Measurements from ENCODE around the gene C1GALT1C1.
"Not testable (repeated sequence)": the region's sequence is repeated elsewhere in the genome, so short reads cannot be mapped to it uniquely, and the experiment has no call there.

The C1GALT1C1 gene

GRCh38 chrX:120672389-120672788 lies 42.5 kb upstream of the C1GALT1C1 start:
- no peak for DNase-seq (ENCODE audit: low read depth in 1 of 2, low spot score in 1 of 2)
- Histone ChIP-seq H3K27me3 (ENCODE audit: insufficient read depth, poor library complexity, severe bottlenecking) (no peaks in the 10 kb centered on the region), H3K4me3 (replicated peaks; ENCODE audit: insufficient read depth, low read length) (no peak overlapping the region), H3K27ac (replicated peaks) (no peak overlapping the region)
- TF ChIP-seq, protein P1, sequence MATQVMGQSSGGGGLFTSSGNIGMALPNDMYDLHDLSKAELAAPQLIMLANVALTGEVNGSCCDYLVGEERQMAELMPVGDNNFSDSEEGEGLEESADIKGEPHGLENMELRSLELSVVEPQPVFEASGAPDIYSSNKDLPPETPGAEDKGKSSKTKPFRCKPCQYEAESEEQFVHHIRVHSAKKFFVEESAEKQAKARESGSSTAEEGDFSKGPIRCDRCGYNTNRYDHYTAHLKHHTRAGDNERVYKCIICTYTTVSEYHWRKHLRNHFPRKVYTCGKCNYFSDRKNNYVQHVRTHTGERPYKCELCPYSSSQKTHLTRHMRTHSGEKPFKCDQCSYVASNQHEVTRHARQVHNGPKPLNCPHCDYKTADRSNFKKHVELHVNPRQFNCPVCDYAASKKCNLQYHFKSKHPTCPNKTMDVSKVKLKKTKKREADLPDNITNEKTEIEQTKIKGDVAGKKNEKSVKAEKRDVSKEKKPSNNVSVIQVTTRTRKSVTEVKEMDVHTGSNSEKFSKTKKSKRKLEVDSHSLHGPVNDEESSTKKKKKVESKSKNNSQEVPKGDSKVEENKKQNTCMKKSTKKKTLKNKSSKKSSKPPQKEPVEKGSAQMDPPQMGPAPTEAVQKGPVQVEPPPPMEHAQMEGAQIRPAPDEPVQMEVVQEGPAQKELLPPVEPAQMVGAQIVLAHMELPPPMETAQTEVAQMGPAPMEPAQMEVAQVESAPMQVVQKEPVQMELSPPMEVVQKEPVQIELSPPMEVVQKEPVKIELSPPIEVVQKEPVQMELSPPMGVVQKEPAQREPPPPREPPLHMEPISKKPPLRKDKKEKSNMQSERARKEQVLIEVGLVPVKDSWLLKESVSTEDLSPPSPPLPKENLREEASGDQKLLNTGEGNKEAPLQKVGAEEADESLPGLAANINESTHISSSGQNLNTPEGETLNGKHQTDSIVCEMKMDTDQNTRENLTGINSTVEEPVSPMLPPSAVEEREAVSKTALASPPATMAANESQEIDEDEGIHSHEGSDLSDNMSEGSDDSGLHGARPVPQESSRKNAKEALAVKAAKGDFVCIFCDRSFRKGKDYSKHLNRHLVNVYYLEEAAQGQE (IDR thresholded peaks at IDR 0.05; ENCODE audit: insufficient replicate concordance, low read depth), result no peak
- TF ChIP-seq, protein P2, sequence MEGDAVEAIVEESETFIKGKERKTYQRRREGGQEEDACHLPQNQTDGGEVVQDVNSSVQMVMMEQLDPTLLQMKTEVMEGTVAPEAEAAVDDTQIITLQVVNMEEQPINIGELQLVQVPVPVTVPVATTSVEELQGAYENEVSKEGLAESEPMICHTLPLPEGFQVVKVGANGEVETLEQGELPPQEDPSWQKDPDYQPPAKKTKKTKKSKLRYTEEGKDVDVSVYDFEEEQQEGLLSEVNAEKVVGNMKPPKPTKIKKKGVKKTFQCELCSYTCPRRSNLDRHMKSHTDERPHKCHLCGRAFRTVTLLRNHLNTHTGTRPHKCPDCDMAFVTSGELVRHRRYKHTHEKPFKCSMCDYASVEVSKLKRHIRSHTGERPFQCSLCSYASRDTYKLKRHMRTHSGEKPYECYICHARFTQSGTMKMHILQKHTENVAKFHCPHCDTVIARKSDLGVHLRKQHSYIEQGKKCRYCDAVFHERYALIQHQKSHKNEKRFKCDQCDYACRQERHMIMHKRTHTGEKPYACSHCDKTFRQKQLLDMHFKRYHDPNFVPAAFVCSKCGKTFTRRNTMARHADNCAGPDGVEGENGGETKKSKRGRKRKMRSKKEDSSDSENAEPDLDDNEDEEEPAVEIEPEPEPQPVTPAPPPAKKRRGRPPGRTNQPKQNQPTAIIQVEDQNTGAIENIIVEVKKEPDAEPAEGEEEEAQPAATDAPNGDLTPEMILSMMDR (IDR thresholded peaks at IDR 0.05; ENCODE audit: insufficient read depth, low read length), result no peak
- TF ChIP-seq POLR2AphosphoS5 (IDR thresholded peaks at IDR 0.05; ENCODE audit: low read depth) (no peak), SPI1 (IDR thresholded peaks at IDR 0.05; ENCODE audit: borderline replicate concordance, low read depth) (no peak), GABPA (IDR thresholded peaks at IDR 0.05; ENCODE audit: low read depth) (no peak)

GRCh38 chrX:120671963-120672362 lies 42.1 kb upstream of the C1GALT1C1 start:
- H3K4me3 ChIP-seq (replicated peaks; ENCODE audit: insufficient read depth, low read length), result no peak overlapping the region
- no peaks in the 10 kb centered on the region for H3K27me3 ChIP-seq (ENCODE audit: insufficient read depth, poor library complexity, severe bottlenecking)
- TF ChIP-seq POLR2AphosphoS5 (IDR thresholded peaks at IDR 0.05; ENCODE audit: low read depth), result no peak
- TF ChIP-seq, protein P1 (IDR thresholded peaks at IDR 0.05; ENCODE audit: insufficient replicate concordance, low read depth), result no peak
- no peak for TF ChIP-seq GABPA (IDR thresholded peaks at IDR 0.05; ENCODE audit: low read depth)
- TF ChIP-seq, protein P2 (IDR thresholded peaks at IDR 0.05; ENCODE audit: insufficient read depth, low read length), result no peak
- no peak for TF ChIP-seq SPI1 (IDR thresholded peaks at IDR 0.05; ENCODE audit: borderline replicate concordance, low read depth)
- no peak overlapping the region for H3K27ac ChIP-seq (replicated peaks)
- DNase-seq (ENCODE audit: low read depth in 1 of 2, low spot score in 1 of 2), result no peak

DNA sequence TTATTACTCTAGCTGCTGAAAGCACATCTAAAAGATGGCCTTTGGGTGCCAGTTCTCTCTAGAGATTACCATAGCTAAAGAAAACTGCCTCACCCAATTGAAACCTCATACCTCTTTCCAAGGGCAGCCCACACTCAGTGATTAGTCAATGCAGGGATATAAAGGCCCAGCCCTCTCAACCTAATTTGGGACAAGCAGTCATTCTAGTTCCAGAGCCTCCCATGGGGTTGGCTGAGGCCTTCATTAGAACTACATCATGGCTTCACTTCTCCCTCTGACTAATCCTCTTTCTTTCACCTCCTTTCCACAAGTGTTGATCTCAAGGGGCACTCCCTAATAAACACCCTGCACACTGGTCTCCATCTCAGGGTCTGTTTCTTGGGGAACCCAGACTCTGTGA lies 38.5 kb upstream of the C1GALT1C1 start:
- DNase-seq (ENCODE audit: low read depth in 1 of 2, low spot score in 1 of 2), result no peak
- Histone ChIP-seq H3K4me3 (replicated peaks; ENCODE audit: insufficient read depth, low read length) (no peak overlapping the region), H3K27me3 (ENCODE audit: insufficient read depth, poor library complexity, severe bottlenecking) (no peaks in the 10 kb centered on the region), H3K27ac (replicated peaks) (no peak overlapping the region)
- TF ChIP-seq, protein P1 (IDR thresholded peaks at IDR 0.05; ENCODE audit: insufficient replicate concordance, low read depth), result no peak
- TF ChIP-seq GABPA (IDR thresholded peaks at IDR 0.05; ENCODE audit: low read depth) (no peak), SPI1 (IDR thresholded peaks at IDR 0.05; ENCODE audit: borderline replicate concordance, low read depth) (no peak), POLR2AphosphoS5 (IDR thresholded peaks at IDR 0.05; ENCODE audit: low read depth) (no peak)
- TF ChIP-seq, protein P2 (IDR thresholded peaks at IDR 0.05; ENCODE audit: insufficient read depth, low read length), result no peak

- DNase-seq (ENCODE audit: low read depth in 1 of 2, low spot score in 1 of 2); H3K27ac ChIP-seq (replicated peaks); H3K27me3 ChIP-seq (ENCODE audit: insufficient read depth, poor library complexity, severe bottlenecking); H3K4me3 ChIP-seq (replicated peaks; ENCODE audit: insufficient read depth, low read length): not testable (repeated sequence)
Measured at GRCh38 chrX:120664535-120664934, 34.7 kb upstream of the C1GALT1C1 start.
